NCI-H510A treated with DMSO at 0.1 percent for 48 hours (cell line): ENCODE results near the gene PHF21B.
"Not testable (repeated sequence)": the region's sequence is repeated elsewhere in the genome, so short reads cannot be mapped to it uniquely, and the experiment has no call there.

Experiments used
- DNase-seq: peaks from one replicate; lab custom pipeline; 2025; lab: John Stamatoyannopoulos, UW

PHF21B gene

GRCh38 chr22:44933666-44934453 lies 75.9 kb downstream of the PHF21B start:
- no peak for DNase-seq

- no peak for DNase-seq
Observed at GRCh38 chr22:44932493-44932892, 77.3 kb downstream of the PHF21B start.

- DNase-seq: no peak
Observed at GRCh38 chr22:44931766-44932165, 78.0 kb downstream of the PHF21B start.

GRCh38 chr22:44931077-44931540 lies 78.7 kb downstream of the PHF21B start:
- no peak for DNase-seq

GRCh38 chr22:44930711-44931035 lies 79.1 kb downstream of the PHF21B start:
- DNase-seq: no peak

GRCh38 chr22:44930016-44930710 lies 79.6 kb downstream of the PHF21B start:
- DNase-seq: no peak

GRCh38 chr22:44929359-44930015 lies 80.3 kb downstream of the PHF21B start:
- DNase-seq: no peak

- DNase-seq: no peak
Observed at GRCh38 chr22:44928711-44929358, 81.0 kb downstream of the PHF21B start.

- DNase-seq: no peak
Observed at GRCh38 chr22:44928136-44928463, 81.7 kb downstream of the PHF21B start.

- no peak for DNase-seq
Observed at GRCh38 chr22:44927463-44928135, 82.2 kb downstream of the PHF21B start.

- DNase-seq: no peak
Observed at GRCh38 chr22:44926491-44927415, 83.1 kb downstream of the PHF21B start.

- no peak for DNase-seq
Observed at GRCh38 chr22:44926124-44926475, 83.7 kb downstream of the PHF21B start.

- DNase-seq: no peak
Observed at GRCh38 chr22:44925465-44926123, 84.2 kb downstream of the PHF21B start.

GRCh38 chr22:44924710-44925109 lies 85.1 kb downstream of the PHF21B start:
- no peak for DNase-seq

GRCh38 chr22:44924098-44924497 lies 85.7 kb downstream of the PHF21B start:
- no peak for DNase-seq

GRCh38 chr22:44921766-44922165 lies 88.0 kb downstream of the PHF21B start:
- not testable (repeated sequence) for DNase-seq

GRCh38 chr22:44920183-44920582 lies 89.6 kb downstream of the PHF21B start:
- DNase-seq: no peak

- no peak for DNase-seq
Observed at GRCh38 chr22:44919691-44920090, 90.1 kb downstream of the PHF21B start.

GRCh38 chr22:44918925-44919392 lies 90.8 kb downstream of the PHF21B start:
- DNase-seq: no peak

GRCh38 chr22:44918166-44918924 lies 91.5 kb downstream of the PHF21B start:
- DNase-seq: no peak
